Dendritic cell treated with granulocyte-macrophage colony-stimulating factor and Interleukin-4, amounts not matched to agents 40 ng/mL and 50 ng/mL, for 4 days (primary cell): Measurements from ENCODE around the gene DGKQ.

Source experiments
- H3K27ac Mint-ChIP-seq: one replicate; pipeline ENCODE4 v1.8.0; 2022; ENCODE audit warnings: mild to moderate bottlenecking, mixed read lengths
- H3K27me3 Mint-ChIP-seq: one replicate; pipeline ENCODE4 v1.8.0; 2022; ENCODE audit warnings: mild to moderate bottlenecking, mixed read lengths
- H3K36me3 Mint-ChIP-seq: one replicate; pipeline ENCODE4 v1.8.0; 2022; ENCODE audit warnings: low read depth, mixed read lengths
- H3K4me1 Mint-ChIP-seq: one replicate; pipeline ENCODE4 v1.8.0; 2022; ENCODE audit warnings: low read depth, mixed read lengths
- H3K4me3 Mint-ChIP-seq: one replicate; pipeline ENCODE4 v1.8.0; 2022; ENCODE audit warnings: mild to moderate bottlenecking, moderate library complexity, mixed read lengths
- H3K9me3 Mint-ChIP-seq: one replicate; pipeline ENCODE4 v1.8.0; 2022; ENCODE audit warnings: mixed read lengths
- intact Hi-C: fragments of 100-400 bp; cut with micrococcal nuclease; formaldehyde crosslinking; loops from one replicate; pipeline ENCODE4 v1.15.0; 2022

The DGKQ gene

GRCh38 chr4:968621-969394, 4.6 kb downstream of the DGKQ start:
- Mint-ChIP-seq H3K36me3 (peaks cover 62% of the 10 kb centered on the region), H3K4me3 (peak overlapping the region; percentile 6), H3K4me1 (peaks cover 32% of the 10 kb centered on the region), H3K27ac (no peak overlapping the region), H3K9me3 (no peaks in the 10 kb centered on the region), H3K27me3 (peaks cover 12% of the 10 kb centered on the region)
- intact Hi-C loops = no loop called here

GRCh38 chr4:968221-968620, 5.1 kb downstream of the DGKQ start:
- Mint-ChIP-seq H3K4me1 (peaks cover 32% of the 10 kb centered on the region), H3K4me3 (no peak overlapping the region), H3K36me3 (peaks cover 68% of the 10 kb centered on the region), H3K27ac (no peak overlapping the region), H3K9me3 (no peaks in the 10 kb centered on the region), H3K27me3 (peaks cover 12% of the 10 kb centered on the region)
- intact Hi-C loops = no loop called here

GRCh38 chr4:967113-968104, 6.0 kb downstream of the DGKQ start:
- Mint-ChIP-seq H3K27ac (no peak overlapping the region), H3K4me3 (no peak overlapping the region), H3K36me3 (peaks cover 76% of the 10 kb centered on the region), H3K27me3 (peaks cover 12% of the 10 kb centered on the region), H3K9me3 (no peaks in the 10 kb centered on the region), H3K4me1 (peaks cover 29% of the 10 kb centered on the region)
- intact Hi-C loops = no loop called here

GRCh38 chr4:966266-967112, 6.9 kb downstream of the DGKQ start:
- peaks cover 12% of the 10 kb centered on the region for H3K27me3 Mint-ChIP-seq
- intact Hi-C loops = no loop called here
- peaks cover 85% of the 10 kb centered on the region for H3K36me3 Mint-ChIP-seq
- H3K4me1 Mint-ChIP-seq = peaks cover 22% of the 10 kb centered on the region
- H3K4me3 Mint-ChIP-seq = no peak overlapping the region
- H3K27ac Mint-ChIP-seq = no peak overlapping the region
- H3K9me3 Mint-ChIP-seq = no peaks in the 10 kb centered on the region

- Mint-ChIP-seq H3K4me1 (peaks cover 14% of the 10 kb centered on the region), H3K36me3 (peaks cover 89% of the 10 kb centered on the region), H3K27ac (no peak overlapping the region), H3K4me3 (no peak overlapping the region), H3K9me3 (no peaks in the 10 kb centered on the region), H3K27me3 (peaks cover 12% of the 10 kb centered on the region)
- intact Hi-C loops = no loop called here
Measured at GRCh38 chr4:965766-966134, 7.6 kb downstream of the DGKQ start.

GRCh38 chr4:965048-965765, 8.2 kb downstream of the DGKQ start:
- H3K27me3 Mint-ChIP-seq = peaks cover 12% of the 10 kb centered on the region
- peaks cover 9% of the 10 kb centered on the region for H3K4me1 Mint-ChIP-seq
- H3K27ac Mint-ChIP-seq = no peak overlapping the region
- no peaks in the 10 kb centered on the region for H3K9me3 Mint-ChIP-seq
- intact Hi-C loops = no loop called here
- H3K36me3 Mint-ChIP-seq = peaks cover 90% of the 10 kb centered on the region
- no peak overlapping the region for H3K4me3 Mint-ChIP-seq

- no peak overlapping the region for H3K27ac Mint-ChIP-seq
- no peaks in the 10 kb centered on the region for H3K9me3 Mint-ChIP-seq
- no peak overlapping the region for H3K4me3 Mint-ChIP-seq
Measured at GRCh38 chr4:964346-965025, 8.9 kb downstream of the DGKQ start.

GRCh38 chr4:963276-964225, 9.8 kb downstream of the DGKQ start:
- Mint-ChIP-seq H3K9me3 (no peaks in the 10 kb centered on the region), H3K27me3 (peaks cover 5% of the 10 kb centered on the region), H3K36me3 (peaks cover 99% of the 10 kb centered on the region), H3K4me1 (no peaks in the 10 kb centered on the region), H3K4me3 (no peak overlapping the region), H3K27ac (no peak overlapping the region)
- intact Hi-C loops = no loop called here

More at GRCh38 chr4:964346-965025, 8.9 kb downstream of the DGKQ start:
- peaks cover 97% of the 10 kb centered on the region for H3K36me3 Mint-ChIP-seq
- H3K4me1 Mint-ChIP-seq = peaks cover 5% of the 10 kb centered on the region
- intact Hi-C loops = no loop called here
- peaks cover 12% of the 10 kb centered on the region for H3K27me3 Mint-ChIP-seq

- no peak overlapping the region for H3K4me3 Mint-ChIP-seq
- intact Hi-C loops = no loop called here
- peaks cover 100% of the 10 kb centered on the region for H3K36me3 Mint-ChIP-seq
- H3K27ac Mint-ChIP-seq = no peak overlapping the region
- H3K9me3 Mint-ChIP-seq = no peaks in the 10 kb centered on the region
- no peaks in the 10 kb centered on the region for H3K27me3 Mint-ChIP-seq
- H3K4me1 Mint-ChIP-seq = no peaks in the 10 kb centered on the region
Measured at GRCh38 chr4:962231-963208, 10.8 kb downstream of the DGKQ start.

- no peak overlapping the region for H3K27ac Mint-ChIP-seq
- intact Hi-C loops = no loop called here
Measured at GRCh38 chr4:961351-962230, 11.8 kb downstream of the DGKQ start.

More at GRCh38 chr4:961351-962230, 11.8 kb downstream of the DGKQ start:
- H3K27me3 Mint-ChIP-seq = no peaks in the 10 kb centered on the region
- peaks cover 100% of the 10 kb centered on the region for H3K36me3 Mint-ChIP-seq
- H3K4me1 Mint-ChIP-seq = no peaks in the 10 kb centered on the region
- H3K4me3 Mint-ChIP-seq = no peak overlapping the region
- no peaks in the 10 kb centered on the region for H3K9me3 Mint-ChIP-seq
